GM12878 (cell line): ENCODE measurements around the gene JOSD2.

Experiments
- CBFB ChIP-seq: IDR thresholded peaks from 2 replicates; pipeline ENCODE4 v1.6.1; 2016; ENCODE audit warnings: antibody characterized with exemption, low read depth
- CHD4 ChIP-seq: fragments of 200-600 bp; sonication (generic); IDR thresholded peaks from 2 replicates; pipeline ENCODE4 v1.6.1; 2016; ENCODE audit warnings: mild to moderate bottlenecking
- FOXM1 ChIP-seq: IDR thresholded peaks from 2 replicates; pipeline ENCODE4 v1.6.1; 2012; ENCODE audit warnings: low read depth, mild to moderate bottlenecking, inconsistent platforms, low read length, moderate library complexity
- KLF5 ChIP-seq: fragments of 450-650 bp; IDR thresholded peaks from 2 replicates; pipeline ENCODE4 v1.6.1; 2014; ENCODE audit warnings: mild to moderate bottlenecking; ENCODE audit not compliant: partially characterized antibody
- SMC3 ChIP-seq: IDR thresholded peaks from 2 replicates; pipeline ENCODE4 v1.6.1; 2011; ENCODE audit warnings: low read length, improper control_type of control experiment, borderline replicate concordance
- TF ChIP-seq, protein P1 (sequence below), 3 experiments: IDR thresholded peaks in 2 of 3; conservative IDR thresholded peaks in 1 of 3; 2 replicates each; pipeline ENCODE4 v1.5.1; 2011; ENCODE audit warnings: low read depth in 3 of 3, low read length in 3 of 3, mild to moderate bottlenecking in 3 of 3, control low read depth in 2 of 3, moderate library complexity in 2 of 3, inconsistent platforms in 1 of 3, mixed read lengths in 1 of 3; ENCODE audit not compliant: control insufficient read depth in 2 of 3, insufficient read depth in 1 of 3; ENCODE audit errors: extremely low read depth in 1 of 3

- no peak for TF ChIP-seq KLF5
- no peak for TF ChIP-seq CHD4
- no peak for TF ChIP-seq SMC3
- TF ChIP-seq, protein P1, sequence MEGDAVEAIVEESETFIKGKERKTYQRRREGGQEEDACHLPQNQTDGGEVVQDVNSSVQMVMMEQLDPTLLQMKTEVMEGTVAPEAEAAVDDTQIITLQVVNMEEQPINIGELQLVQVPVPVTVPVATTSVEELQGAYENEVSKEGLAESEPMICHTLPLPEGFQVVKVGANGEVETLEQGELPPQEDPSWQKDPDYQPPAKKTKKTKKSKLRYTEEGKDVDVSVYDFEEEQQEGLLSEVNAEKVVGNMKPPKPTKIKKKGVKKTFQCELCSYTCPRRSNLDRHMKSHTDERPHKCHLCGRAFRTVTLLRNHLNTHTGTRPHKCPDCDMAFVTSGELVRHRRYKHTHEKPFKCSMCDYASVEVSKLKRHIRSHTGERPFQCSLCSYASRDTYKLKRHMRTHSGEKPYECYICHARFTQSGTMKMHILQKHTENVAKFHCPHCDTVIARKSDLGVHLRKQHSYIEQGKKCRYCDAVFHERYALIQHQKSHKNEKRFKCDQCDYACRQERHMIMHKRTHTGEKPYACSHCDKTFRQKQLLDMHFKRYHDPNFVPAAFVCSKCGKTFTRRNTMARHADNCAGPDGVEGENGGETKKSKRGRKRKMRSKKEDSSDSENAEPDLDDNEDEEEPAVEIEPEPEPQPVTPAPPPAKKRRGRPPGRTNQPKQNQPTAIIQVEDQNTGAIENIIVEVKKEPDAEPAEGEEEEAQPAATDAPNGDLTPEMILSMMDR (IDR thresholded peaks at IDR 0.05 in 2 of 3, conservative IDR thresholded peaks at IDR 0.05 in 1 of 3; ENCODE audit: control insufficient read depth in 2 of 3, extremely low read depth in 1 of 3, insufficient read depth in 1 of 3, low read depth in 3 of 3, low read length in 3 of 3) = no peak
- no peak for TF ChIP-seq FOXM1
- no peak for TF ChIP-seq CBFB
Observed at GRCh38 chr19:50522881-50523280, 11.9 kb upstream of the JOSD2 start.
